SKM-1 (cell line): ENCODE data around the gene UBE2E3.

Experiments used
- DNase-seq: peaks from one replicate; lab custom pipeline; 2025; ENCODE audit not compliant: unreplicated experiment; lab: John Stamatoyannopoulos, UW

UBE2E3 gene

DNA sequence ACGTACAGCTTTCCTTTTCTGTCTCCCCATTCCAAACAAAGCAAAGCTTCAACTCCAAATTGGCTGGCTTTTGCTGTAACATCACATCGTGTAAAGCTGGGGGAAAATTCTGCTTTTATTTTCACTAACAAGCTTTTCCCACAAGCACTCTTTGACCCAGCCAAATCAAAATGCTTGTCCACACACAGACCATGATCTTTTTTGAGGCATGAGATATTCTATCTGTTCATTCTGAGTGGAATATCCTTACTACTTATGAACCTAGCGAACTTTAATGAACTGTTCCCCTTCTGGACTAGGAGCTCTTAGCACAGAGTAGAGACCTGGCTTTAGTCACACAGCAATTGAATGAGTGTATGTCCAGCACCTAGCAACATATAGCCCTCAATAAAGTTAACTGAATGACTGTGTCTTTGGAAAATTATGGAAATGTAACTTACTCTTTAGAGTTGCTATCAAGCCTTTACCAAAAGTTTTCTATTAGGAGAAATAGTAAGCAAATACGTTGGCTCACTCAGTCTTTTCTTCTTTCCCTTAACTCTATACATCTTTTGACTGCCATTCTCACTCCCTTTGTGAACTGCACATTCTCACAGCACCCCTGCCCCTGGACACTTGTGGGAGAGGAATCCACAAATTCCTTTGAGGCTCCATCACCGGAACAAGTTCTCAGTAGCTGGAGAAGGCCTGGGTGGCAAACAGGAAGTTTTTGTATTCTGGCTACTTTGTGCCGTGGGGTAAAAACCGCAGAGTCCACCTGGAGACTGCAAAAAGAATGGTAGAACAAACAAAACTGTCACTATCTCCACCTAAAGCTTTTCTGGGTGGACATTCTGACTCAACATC, 1.3 kb upstream of the UBE2E3 start:
- no peak for DNase-seq

DNA sequence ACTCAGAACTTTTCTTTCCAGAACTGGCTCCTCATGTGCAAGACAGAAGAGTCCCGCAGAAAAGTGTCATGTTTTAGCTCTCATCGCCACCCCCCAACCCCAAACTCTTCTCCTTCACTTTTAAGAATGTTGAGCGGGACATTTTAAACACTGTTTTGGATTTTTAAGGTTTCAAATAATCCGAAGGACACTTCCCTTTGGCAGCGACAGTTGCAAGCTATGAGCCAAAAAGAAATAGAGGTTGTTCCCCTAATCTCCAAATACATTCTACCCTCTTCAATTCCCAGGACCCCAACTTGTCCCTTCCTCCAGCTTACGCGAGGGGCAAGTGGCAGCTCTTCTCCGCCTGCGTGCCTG, 678 bp upstream of the UBE2E3 start:
- no peak for DNase-seq

- DNase-seq, result no peak
Observed at GRCh38 chr2:180980943-180981911, 822 bp downstream of the UBE2E3 start.

DNA sequence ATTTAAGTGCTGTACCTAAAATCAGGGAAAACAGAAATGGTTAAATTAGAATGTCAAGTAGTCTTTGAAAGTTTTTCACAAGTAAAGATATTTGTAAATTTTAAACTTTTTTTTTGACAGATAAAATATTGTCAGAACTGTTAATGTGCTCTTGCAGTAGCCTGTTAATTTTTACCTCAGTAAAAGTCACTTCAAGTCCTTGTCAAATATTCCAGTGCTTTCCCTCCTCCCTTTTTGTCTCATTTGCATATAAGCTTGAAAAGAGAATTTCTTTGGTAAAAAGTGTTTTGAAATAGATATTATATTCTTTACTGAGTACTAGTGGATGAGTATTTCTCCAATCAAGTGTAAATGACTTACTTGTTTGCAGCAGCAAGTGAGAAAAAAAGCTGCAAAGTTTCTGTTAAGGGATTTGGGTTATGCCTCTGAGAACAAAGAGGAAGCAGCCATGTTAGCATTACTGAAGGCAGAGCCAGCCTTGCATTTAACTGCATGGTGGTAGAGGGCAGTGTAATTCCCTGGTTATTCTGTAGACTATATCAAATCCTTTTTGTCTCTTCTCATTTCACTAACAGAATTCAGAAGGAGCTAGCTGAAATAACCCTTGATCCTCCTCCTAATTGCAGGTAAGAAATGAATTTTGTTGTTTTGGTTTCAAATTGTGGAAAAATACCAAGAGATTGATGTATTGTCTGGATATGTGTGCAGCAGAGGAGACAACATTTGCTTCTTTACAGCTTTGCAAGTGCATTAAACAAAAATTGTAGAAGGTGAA, 3.2 kb downstream of the UBE2E3 start:
- peak; percentile 29 for DNase-seq

DNA sequence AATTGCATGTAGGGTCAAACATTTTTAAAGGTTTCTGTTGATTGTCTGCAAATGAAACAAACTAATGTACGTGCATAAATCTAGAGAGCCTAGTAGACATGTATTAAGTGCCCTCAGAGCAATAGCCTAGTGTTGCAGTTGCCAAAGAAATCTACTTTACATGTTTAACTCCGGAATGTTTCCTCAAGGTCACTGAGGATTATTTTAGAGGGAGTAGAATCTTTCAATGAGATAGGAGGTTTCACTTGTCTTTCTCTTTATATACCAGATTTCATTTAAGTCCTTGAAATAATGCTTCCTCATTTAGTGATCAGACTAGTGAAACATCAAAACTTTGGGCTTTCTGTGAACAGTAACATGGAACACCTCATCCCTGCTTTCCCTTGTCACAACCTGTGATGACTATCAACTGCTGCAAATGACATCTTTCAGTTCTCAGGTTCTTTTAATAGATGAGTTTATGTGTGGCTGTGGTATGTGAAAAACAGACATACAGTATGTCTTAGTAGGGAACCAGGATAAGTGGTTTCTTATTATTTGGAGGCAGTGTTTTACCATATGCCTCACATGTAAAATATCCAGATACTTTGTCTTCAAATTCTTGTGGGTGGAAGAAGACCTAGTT, 5.5 kb downstream of the UBE2E3 start:
- no peak for DNase-seq

DNA sequence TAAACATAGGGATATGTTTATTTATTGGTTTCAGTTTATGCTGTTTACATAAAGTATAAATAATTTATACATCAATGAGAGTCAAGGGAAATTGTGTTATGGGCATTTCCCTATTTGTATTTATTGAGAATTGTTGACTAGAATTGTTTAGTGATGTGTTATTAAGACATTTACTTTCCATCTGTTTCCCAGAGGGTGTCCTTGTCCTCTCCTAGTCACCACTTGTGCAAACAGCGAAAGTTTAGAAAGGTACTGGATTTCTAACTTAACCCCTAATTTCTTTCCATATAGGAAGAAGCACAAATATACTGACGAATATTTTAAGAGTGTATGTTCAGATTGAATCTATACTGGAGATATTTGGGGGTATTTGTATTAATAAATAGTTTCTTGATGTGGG, 6.7 kb downstream of the UBE2E3 start:
- DNase-seq, result no peak

- DNase-seq, result no peak
Observed at GRCh38 chr2:180990337-180990736, 9.9 kb downstream of the UBE2E3 start.

- DNase-seq, result no peak
Observed at GRCh38 chr2:180990794-180991193, 10.4 kb downstream of the UBE2E3 start.

DNA sequence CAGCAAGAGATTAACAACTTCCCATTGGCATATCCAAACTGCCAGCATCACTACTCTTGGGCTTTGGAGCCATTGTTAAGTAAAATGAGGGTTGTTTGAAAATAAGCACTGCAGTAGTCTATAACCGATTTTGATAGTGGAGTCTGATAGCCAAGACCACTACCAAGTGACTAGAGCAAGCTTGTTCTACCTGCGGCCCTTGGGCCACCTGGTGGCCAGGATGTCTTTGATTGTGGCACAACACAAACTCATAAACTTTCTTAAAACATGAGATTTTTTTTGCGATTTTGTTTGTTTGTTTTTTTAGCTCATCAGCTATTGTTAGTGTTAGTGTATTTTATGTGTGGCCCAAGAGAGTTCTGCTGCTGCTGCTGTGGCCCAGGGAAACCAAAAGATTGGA, 11.0 kb downstream of the UBE2E3 start:
- DNase-seq, result no peak

DNA sequence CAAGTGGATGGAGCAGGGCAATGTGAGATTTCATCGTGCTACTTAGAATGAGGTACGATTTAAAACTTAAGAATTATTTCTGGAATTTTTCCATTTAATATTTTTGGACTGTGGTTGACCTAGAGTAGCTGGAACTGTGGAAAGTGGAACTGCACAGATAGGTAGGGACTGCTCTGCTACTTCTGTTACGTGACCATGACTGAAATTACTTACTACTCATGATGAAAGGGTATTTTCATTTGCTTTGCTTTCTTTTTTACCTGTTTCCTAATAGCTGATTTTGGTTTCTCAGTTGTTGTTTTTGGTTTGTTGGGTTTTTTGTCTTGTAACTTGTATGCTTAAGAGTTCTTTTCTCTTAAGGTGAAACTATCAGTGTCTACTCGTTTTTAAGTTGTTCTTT, 11.4 kb downstream of the UBE2E3 start:
- DNase-seq, result no peak

GRCh38 chr2:180992994-180993393, 12.6 kb downstream of the UBE2E3 start:
- DNase-seq, result no peak

DNA sequence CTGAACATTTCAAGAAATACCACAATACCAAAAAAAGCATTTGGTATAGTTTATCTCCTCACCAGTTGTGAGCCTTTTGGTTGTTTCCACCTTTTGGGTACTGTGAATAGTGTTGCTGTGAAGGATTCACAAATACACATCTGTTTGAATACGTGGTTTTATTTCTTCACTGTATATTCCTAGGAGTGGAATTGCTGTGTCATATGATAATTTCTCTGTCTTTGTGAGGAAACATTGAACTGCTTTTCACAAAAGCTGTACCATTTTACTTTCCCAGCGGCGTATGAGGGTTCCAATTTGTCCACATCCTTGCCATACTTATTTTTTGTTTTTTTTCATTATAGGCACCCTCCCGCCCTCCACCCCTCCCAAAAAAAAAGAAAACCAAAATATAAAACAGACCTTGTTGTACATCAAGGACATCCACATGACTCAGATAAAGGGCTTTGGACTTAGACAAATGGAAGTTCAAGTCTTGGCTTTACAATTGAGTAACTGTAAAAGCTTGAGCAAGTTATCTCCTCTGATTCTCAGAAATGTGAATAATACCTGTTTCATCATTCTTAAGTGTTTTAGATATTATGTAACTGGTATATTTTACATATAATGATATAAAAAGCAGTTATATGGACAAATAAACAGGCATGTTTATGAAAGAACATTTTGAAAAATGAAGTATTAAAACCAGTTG, 19.0 kb downstream of the UBE2E3 start:
- no peak for DNase-seq

DNA sequence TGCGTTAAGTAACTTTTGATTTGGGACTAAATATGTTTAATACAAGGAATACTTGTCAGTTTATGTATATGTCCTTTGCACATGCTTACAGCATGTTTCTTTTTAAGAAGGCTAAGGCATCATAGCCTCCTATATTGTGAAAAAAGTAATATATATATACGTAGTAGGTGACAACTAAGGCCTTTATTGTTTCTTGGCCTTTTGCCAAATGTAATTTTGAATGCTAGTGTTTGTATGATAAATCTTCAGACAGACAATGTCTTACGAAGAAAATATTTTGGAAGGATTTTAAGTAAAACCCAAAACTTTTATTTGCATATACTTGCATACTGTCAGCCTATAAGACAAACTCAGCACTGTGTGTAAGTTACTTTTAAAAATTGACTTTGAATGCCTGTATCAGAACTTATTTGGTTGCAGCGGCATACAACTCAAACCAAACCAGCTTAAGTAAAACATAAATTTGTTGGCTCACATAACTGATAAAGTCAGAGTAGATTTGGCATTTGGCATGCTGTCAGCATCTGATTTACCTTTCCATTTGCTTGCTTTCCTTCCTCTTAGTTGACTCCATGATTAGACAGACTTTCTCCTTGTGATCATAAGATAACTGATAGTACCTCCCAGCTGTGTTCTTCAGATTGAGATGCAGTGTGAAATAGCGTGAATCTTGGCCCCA, 24.4 kb downstream of the UBE2E3 start:
- DNase-seq, result no peak

DNA sequence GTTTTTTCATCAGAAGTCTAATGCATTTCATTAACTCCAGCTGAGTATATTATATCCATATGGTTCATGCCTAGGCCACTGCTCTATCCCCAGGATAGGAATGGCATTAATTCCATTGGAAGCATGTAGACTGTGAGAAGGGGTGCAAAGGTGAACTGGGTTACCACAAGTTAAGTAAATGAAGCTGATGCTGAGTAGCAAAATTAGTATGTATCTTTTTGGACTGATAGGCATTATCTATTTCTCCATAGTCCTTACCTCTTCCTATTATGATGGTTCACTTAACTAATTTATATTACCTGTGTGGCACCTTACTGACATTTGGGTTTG, 24.9 kb downstream of the UBE2E3 start:
- no peak for DNase-seq

DNA sequence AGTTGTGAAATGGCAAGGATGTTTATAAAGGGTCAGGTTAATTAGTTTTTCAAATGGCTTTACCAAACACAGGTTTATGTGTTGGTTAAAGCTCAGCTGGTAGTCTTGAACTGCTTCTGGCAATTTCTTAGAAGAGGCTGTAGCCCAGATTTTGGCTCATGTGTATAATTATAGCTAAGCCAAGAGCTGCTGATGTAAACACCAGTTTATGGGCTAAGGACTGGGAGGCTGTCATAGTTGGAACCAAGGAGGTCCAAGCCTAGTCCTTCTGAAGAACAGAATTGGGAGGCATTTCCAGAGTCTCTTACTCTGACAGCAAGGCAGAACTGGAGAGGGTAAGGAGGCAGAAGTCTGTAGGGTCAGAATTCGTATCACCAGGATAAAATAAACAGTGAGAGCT, 25.4 kb downstream of the UBE2E3 start:
- DNase-seq, result no peak

DNA sequence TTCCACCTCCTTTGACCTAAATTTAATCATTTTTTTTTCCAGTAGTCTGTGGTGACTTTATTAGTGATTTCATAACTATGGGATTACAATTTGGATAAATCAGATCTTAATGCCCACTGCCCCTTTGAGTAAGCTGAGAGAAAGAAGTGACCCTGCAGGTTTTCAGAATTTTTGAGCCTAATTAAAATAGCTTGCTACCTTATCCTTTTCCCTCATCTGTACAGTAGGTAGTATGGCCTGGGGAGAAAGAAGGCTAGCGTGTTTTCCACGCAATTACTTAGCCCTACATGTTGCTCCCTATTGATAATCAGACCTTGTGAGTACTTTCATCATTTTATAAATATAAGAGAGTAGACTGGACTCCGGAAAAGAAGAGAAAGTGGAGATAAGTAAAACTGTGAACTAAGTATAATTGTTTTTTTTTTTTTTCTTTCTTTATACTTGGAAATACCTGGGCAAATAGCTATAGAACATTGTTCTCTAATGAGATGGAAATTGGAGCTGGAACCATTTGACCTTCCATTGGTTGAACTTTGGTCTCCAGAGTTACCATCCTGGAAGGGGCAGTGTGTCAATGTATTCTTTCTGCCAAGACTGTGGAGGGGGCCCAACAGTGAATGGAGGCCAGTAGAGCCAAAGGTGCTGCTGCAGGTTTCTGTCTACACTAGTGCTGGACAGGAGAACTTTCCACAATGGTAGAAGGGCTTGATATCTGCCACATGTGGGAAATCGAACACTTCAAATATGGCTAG, 26.9 kb downstream of the UBE2E3 start:
- no peak for DNase-seq

DNA sequence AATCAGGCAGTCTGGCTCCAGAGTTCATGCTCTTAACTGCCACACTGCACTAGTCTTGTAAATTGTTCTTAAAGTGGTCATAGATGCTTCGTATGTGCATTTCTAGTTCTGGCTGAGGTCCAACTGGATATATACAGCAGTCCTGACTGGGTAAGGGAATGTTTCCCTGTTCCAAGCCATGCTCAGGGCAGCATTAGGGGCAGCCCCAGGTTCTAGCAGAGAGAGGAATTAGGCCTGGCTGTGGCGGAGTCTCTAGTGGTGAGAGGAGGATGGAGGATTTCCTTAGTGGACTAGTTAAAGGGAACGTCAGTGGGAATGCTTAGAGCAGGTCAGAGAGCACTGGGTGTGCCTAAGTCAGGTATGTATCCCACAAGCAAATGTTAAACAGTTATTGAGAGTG, 28.0 kb downstream of the UBE2E3 start:
- no peak for DNase-seq

DNA sequence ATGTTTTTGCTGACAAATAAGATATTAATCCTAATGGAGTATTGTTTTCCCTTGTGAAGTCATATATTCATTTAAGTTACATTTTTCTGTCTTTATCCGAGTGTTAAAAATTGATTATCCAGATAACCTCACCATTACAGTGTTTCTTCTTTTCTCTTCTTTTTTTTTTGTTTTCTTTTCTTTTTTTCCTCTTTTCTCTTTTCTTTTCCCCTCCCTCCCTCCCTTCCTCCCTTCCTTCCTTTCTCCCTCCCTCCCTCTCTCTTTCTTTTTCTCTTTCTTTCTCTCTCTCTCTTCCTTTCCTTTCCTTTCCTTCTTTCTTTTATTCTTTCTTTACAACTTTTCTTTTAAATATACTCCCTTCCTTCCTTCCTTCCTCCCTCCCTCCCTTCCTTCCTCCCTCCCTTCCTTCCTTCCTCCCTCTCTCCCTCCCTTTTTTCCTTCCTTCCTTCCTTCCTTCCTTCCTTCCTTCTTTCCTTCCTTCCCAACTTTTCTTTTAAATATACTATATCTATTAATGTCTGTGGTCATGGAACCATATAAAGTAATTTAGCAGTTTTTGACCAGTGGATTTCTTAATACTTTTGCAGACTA, 40.9 kb downstream of the UBE2E3 start:
- no peak for DNase-seq

GRCh38 chr2:181022652-181023051, 42.2 kb downstream of the UBE2E3 start:
- DNase-seq, result no peak
